ENCODE data around the gene CENPO. TPM values are rescaled to one million over a fixed set of nuclear protein-coding genes. Genes with fewer than 3 reads are reported as not detected.
A peak's percentile ranks its signal among the peaks of the same experiment; 100 is the strongest.

CENPO gene
- total RNA-seq, 1 donor from 2014 or later: 28.8 TPM

GRCh38 chr2:24763843-24764242 lies 29.4 kb upstream of the CENPO start:
- TF ChIP-seq CTCF (IDR thresholded peaks at IDR 0.05; ENCODE audit: unreplicated experiment): no peak

GRCh38 chr2:24766609-24767008 lies 26.6 kb upstream of the CENPO start:
- Mint-ChIP-seq H3K4me1 (ENCODE audit: low read depth) (peaks cover 6% of the 10 kb centered on the region), H3K36me3 (ENCODE audit: insufficient read depth) (peaks cover 38% of the 10 kb centered on the region), H3K4me3 (ENCODE audit: low read depth) (no peak overlapping the region), H3K27ac (peak overlapping the region; percentile 25), H3K9me3 (ENCODE audit: low read depth) (peaks cover 5% of the 10 kb centered on the region), H3K27me3 (no peaks in the 10 kb centered on the region)
- TF ChIP-seq CTCF (IDR thresholded peaks at IDR 0.05; ENCODE audit: unreplicated experiment): no peak
- DNase-seq (ENCODE audit: low spot score, unreplicated experiment): no peak

More at GRCh38 chr2:24763843-24764242, 29.4 kb upstream of the CENPO start:
- Mint-ChIP-seq H3K4me3 (ENCODE audit: low read depth) (no peak overlapping the region), H3K36me3 (ENCODE audit: insufficient read depth) (peaks cover 26% of the 10 kb centered on the region), H3K27ac (no peak overlapping the region), H3K9me3 (ENCODE audit: low read depth) (no peaks in the 10 kb centered on the region), H3K27me3 (no peaks in the 10 kb centered on the region), H3K4me1 (ENCODE audit: low read depth) (peaks cover 3% of the 10 kb centered on the region)
- DNase-seq (ENCODE audit: low spot score, unreplicated experiment): no peak

- no peak for TF ChIP-seq CTCF (IDR thresholded peaks at IDR 0.05; ENCODE audit: unreplicated experiment)
- no peak overlapping the region for H3K4me3 Mint-ChIP-seq (ENCODE audit: low read depth)
These were observed 25.2 kb upstream of the CENPO start for GRCh38 chr2:24768013-24768412.

GRCh38 chr2:24768601-24769000 lies 24.6 kb upstream of the CENPO start:
- DNase-seq (ENCODE audit: low spot score, unreplicated experiment): no peak
- H3K4me3 Mint-ChIP-seq (ENCODE audit: low read depth): no peak overlapping the region
- H3K27ac Mint-ChIP-seq: no peak overlapping the region
- H3K36me3 Mint-ChIP-seq (ENCODE audit: insufficient read depth): peaks cover 35% of the 10 kb centered on the region
- peaks cover 5% of the 10 kb centered on the region for H3K9me3 Mint-ChIP-seq (ENCODE audit: low read depth)
- no peaks in the 10 kb centered on the region for H3K27me3 Mint-ChIP-seq
- no peak for TF ChIP-seq CTCF (IDR thresholded peaks at IDR 0.05; ENCODE audit: unreplicated experiment)
- peaks cover 3% of the 10 kb centered on the region for H3K4me1 Mint-ChIP-seq (ENCODE audit: low read depth)

More at GRCh38 chr2:24768013-24768412, 25.2 kb upstream of the CENPO start:
- Mint-ChIP-seq H3K9me3 (ENCODE audit: low read depth) (peaks cover 5% of the 10 kb centered on the region), H3K4me1 (ENCODE audit: low read depth) (peaks cover 3% of the 10 kb centered on the region), H3K27ac (no peak overlapping the region), H3K36me3 (ENCODE audit: insufficient read depth) (peaks cover 35% of the 10 kb centered on the region), H3K27me3 (no peaks in the 10 kb centered on the region)
- no peak for DNase-seq (ENCODE audit: low spot score, unreplicated experiment)

GRCh38 chr2:24771061-24771460 lies 22.2 kb upstream of the CENPO start:
- DNase-seq (ENCODE audit: low spot score, unreplicated experiment): no peak
- Mint-ChIP-seq H3K4me3 (ENCODE audit: low read depth) (no peak overlapping the region), H3K4me1 (ENCODE audit: low read depth) (peaks cover 3% of the 10 kb centered on the region), H3K27me3 (no peaks in the 10 kb centered on the region), H3K36me3 (ENCODE audit: insufficient read depth) (peaks cover 27% of the 10 kb centered on the region), H3K27ac (peak overlapping the region; percentile 11), H3K9me3 (ENCODE audit: low read depth) (peaks cover 5% of the 10 kb centered on the region)
- TF ChIP-seq CTCF (IDR thresholded peaks at IDR 0.05; ENCODE audit: unreplicated experiment): no peak

Measured in progenitor cell of endocrine pancreas (in vitro differentiated cells).